ENCODE results near the gene BIRC6.

Gene BIRC6

GRCh38 chr2:32375228-32375892, 18.5 kb downstream of the BIRC6 start:
- DNase-seq: no peak

GRCh38 chr2:32376756-32377155, 19.9 kb downstream of the BIRC6 start:
- DNase-seq: no peak

- DNase-seq: no peak
Measured at GRCh38 chr2:32377928-32378327, 21.1 kb downstream of the BIRC6 start.

GRCh38 chr2:32379352-32379751, 22.5 kb downstream of the BIRC6 start:
- no peak for DNase-seq

- DNase-seq: no peak
Measured at GRCh38 chr2:32383858-32384257, 27.0 kb downstream of the BIRC6 start.

GRCh38 chr2:32384529-32384928, 27.7 kb downstream of the BIRC6 start:
- no peak for DNase-seq

GRCh38 chr2:32386739-32387138, 29.9 kb downstream of the BIRC6 start:
- DNase-seq: no peak

GRCh38 chr2:32399221-32399620, 42.4 kb downstream of the BIRC6 start:
- DNase-seq: no peak

GRCh38 chr2:32402091-32402490, 45.3 kb downstream of the BIRC6 start:
- no peak for DNase-seq

- no peak for DNase-seq
Measured at GRCh38 chr2:32403782-32404181, 47.0 kb downstream of the BIRC6 start.

- DNase-seq: no peak
Measured at GRCh38 chr2:32404691-32405090, 47.9 kb downstream of the BIRC6 start.

- no peak for DNase-seq
Measured at GRCh38 chr2:32416519-32416918, 59.7 kb downstream of the BIRC6 start.

GRCh38 chr2:32417659-32418058, 60.8 kb downstream of the BIRC6 start:
- no peak for DNase-seq

GRCh38 chr2:32418778-32419177, 62.0 kb downstream of the BIRC6 start:
- DNase-seq: no peak

GRCh38 chr2:32422133-32422532, 65.3 kb downstream of the BIRC6 start:
- no peak for DNase-seq

- DNase-seq: no peak
Measured at GRCh38 chr2:32423536-32423935, 66.7 kb downstream of the BIRC6 start.

- DNase-seq: no peak
Measured at GRCh38 chr2:32424739-32425138, 67.9 kb downstream of the BIRC6 start.

- no peak for DNase-seq
Measured at GRCh38 chr2:32425719-32426141, 68.9 kb downstream of the BIRC6 start.

- DNase-seq: no peak
Measured at GRCh38 chr2:32427672-32428610, 71.1 kb downstream of the BIRC6 start.

GRCh38 chr2:32430804-32431203, 74.0 kb downstream of the BIRC6 start:
- no peak for DNase-seq

- no peak for DNase-seq
Measured at GRCh38 chr2:32436150-32436549, 79.3 kb downstream of the BIRC6 start.

GRCh38 chr2:32442020-32442467, 85.2 kb downstream of the BIRC6 start:
- no peak for DNase-seq

GRCh38 chr2:32446369-32446768, 89.5 kb downstream of the BIRC6 start:
- no peak for DNase-seq

- DNase-seq: no peak
Measured at GRCh38 chr2:32450851-32451250, 94.0 kb downstream of the BIRC6 start.
